Measurements from ENCODE around the gene TMEM132C. TPM values are rescaled to one million over a fixed set of nuclear protein-coding genes. Genes with fewer than 3 reads are reported as not detected.

The TMEM132C gene
- total and polyA plus RNA-seq, 2 experiments from 2014 or later: not detected

GRCh38 chr12:128734371-128734770 is 467.4 kb downstream of the TMEM132C start:
- Histone ChIP-seq H3K36me3 (ENCODE audit: insufficient read depth) (0 out of 2 replicates have a peak, but pooled peaks cover 3% of the 10 kb centered on the region), H3K4me3 (no peak overlapping the region), H3K9me2 (ENCODE audit: insufficient read depth) (no peaks in the 10 kb centered on the region), H2AFZ (no peak overlapping the region), H3K79me2 (replicated peaks; ENCODE audit: insufficient read depth) (no peaks in the 10 kb centered on the region), H3K27me3 (ENCODE audit: insufficient read depth) (no peaks in the 10 kb centered on the region), H3F3A (replicated peaks; ENCODE audit: low read depth) (no peaks in the 10 kb centered on the region), H4K20me1 (replicated peaks; ENCODE audit: insufficient read depth) (no peaks in the 10 kb centered on the region), H3K4me1 (ENCODE audit: insufficient read depth) (no peaks in the 10 kb centered on the region), H3K4me2 (no peak overlapping the region), H3K27ac (ENCODE audit: low read depth) (no peak overlapping the region)
- peaks cover 56% of the 10 kb centered on the region for H3K36me3 Mint-ChIP-seq (ENCODE audit: low read depth)
- TF ChIP-seq REST (IDR thresholded peaks at IDR 0.05; ENCODE audit: unreplicated experiment) (no peak), CTCF (conservative IDR thresholded peaks at IDR 0.05; ENCODE audit: low read depth in 2 of 2) (no peak), NANOG (IDR thresholded peaks at IDR 0.05; ENCODE audit: borderline replicate concordance) (no peak)
- H3K27me3 Mint-ChIP-seq (ENCODE audit: insufficient read depth, low read depth, poor library complexity): peaks cover 2% of the 10 kb centered on the region
- H3K27ac Mint-ChIP-seq: no peak overlapping the region
- H3K4me3 Mint-ChIP-seq: no peak overlapping the region
- peaks cover 98% of the 10 kb centered on the region for H3K9me3 Mint-ChIP-seq
- H3K4me1 Mint-ChIP-seq: no peaks in the 10 kb centered on the region
- DNase-seq (ENCODE audit: low spot score) (no peak), ATAC-seq (no peak)

- H3K79me2 ChIP-seq (replicated peaks; ENCODE audit: insufficient read depth): no peaks in the 10 kb centered on the region
- no peak overlapping the region for H3K4me2 ChIP-seq
- no peaks in the 10 kb centered on the region for H3K27me3 ChIP-seq (ENCODE audit: insufficient read depth)
- no peaks in the 10 kb centered on the region for H3K4me1 Mint-ChIP-seq
- no peaks in the 10 kb centered on the region for H3K9me2 ChIP-seq (ENCODE audit: insufficient read depth)
- H3K27me3 Mint-ChIP-seq (ENCODE audit: insufficient read depth, low read depth, poor library complexity): no peaks in the 10 kb centered on the region
- peaks cover 99% of the 10 kb centered on the region for H3K9me3 Mint-ChIP-seq
- 0 out of 2 replicates have a peak, but pooled peaks cover 3% of the 10 kb centered on the region for H3K36me3 ChIP-seq (ENCODE audit: insufficient read depth)
- H3K4me3 Mint-ChIP-seq: no peak overlapping the region
- H3K36me3 Mint-ChIP-seq (ENCODE audit: low read depth): peaks cover 56% of the 10 kb centered on the region
- H3F3A ChIP-seq (replicated peaks; ENCODE audit: low read depth): no peaks in the 10 kb centered on the region
- H3K4me3 ChIP-seq: no peak overlapping the region
- DNase-seq (ENCODE audit: low spot score): no peak
- H4K20me1 ChIP-seq (replicated peaks; ENCODE audit: insufficient read depth): no peaks in the 10 kb centered on the region
- no peak overlapping the region for H3K27ac Mint-ChIP-seq
- TF ChIP-seq REST (IDR thresholded peaks at IDR 0.05; ENCODE audit: unreplicated experiment) (no peak), NANOG (IDR thresholded peaks at IDR 0.05; ENCODE audit: borderline replicate concordance) (no peak), ETS1 (IDR thresholded peaks at IDR 0.05) (no peak), ZNF331 (CRISPR knock-in tag; IDR thresholded peaks at IDR 0.05; ENCODE audit: low read depth) (no peak)
- no peak overlapping the region for H3K27ac ChIP-seq (ENCODE audit: low read depth)
- H3K4me1 ChIP-seq (ENCODE audit: insufficient read depth): no peaks in the 10 kb centered on the region
- no peak for ATAC-seq
- no peak overlapping the region for H2AFZ ChIP-seq
Observed at GRCh38 chr12:128737292-128737966, 470.5 kb downstream of the TMEM132C start.

Measured in GM23338 (cell line).